SK-N-SH treated with all-trans-retinoic acid at 6 μM for 48 hours (cell line): ENCODE data around the gene UBASH3A.

Experiments used
- ATAC-seq: fragments of 200-7000 bp; cut with Tn5 transposase; 3 replicates; pipeline ENCODE4 v1.9.1; 2020; ENCODE audit warnings: mild to moderate bottlenecking, moderate library complexity
- ARNTL ChIP-seq: fragments of 450-650 bp; formaldehyde crosslinking; IDR thresholded peaks from 2 replicates; pipeline ENCODE4 v1.5.0; 2020; ENCODE audit warnings: low read depth, mild to moderate bottlenecking, moderate library complexity, borderline replicate concordance
- BACH2 ChIP-seq: fragments of 250-450 bp; sonication (Bioruptor Pico); IDR thresholded peaks from 2 replicates; pipeline ENCODE4 v1.9.0; 2021; ENCODE audit warnings: mild to moderate bottlenecking, borderline replicate concordance
- CREB5 ChIP-seq: fragments of 250-450 bp; sonication (Bioruptor Pico); IDR thresholded peaks from 2 replicates; pipeline ENCODE4 v1.5.1; 2020; ENCODE audit warnings: low read depth, mild to moderate bottlenecking, moderate library complexity
- CSDC2 ChIP-seq: fragments of 250-450 bp; sonication (Bioruptor Pico); IDR thresholded peaks from 2 replicates; pipeline ENCODE4 v1.5.0; 2020; ENCODE audit warnings: mild to moderate bottlenecking, moderate library complexity
- CSRNP3 ChIP-seq: fragments of 250-450 bp; sonication (Bioruptor Pico); IDR thresholded peaks from 2 replicates; pipeline ENCODE4 v1.5.1; 2021; ENCODE audit warnings: mild to moderate bottlenecking, moderate library complexity
- ESRRG ChIP-seq: fragments of 250-450 bp; sonication (Bioruptor Pico); IDR thresholded peaks from 2 replicates; pipeline ENCODE4 v1.6.1; 2021; ENCODE audit warnings: mild to moderate bottlenecking
- GLIS3 ChIP-seq: fragments of 250-450 bp; sonication (Bioruptor Pico); IDR thresholded peaks from 2 replicates; pipeline ENCODE4 v1.5.0; 2020; ENCODE audit warnings: mild to moderate bottlenecking, moderate library complexity
- ISL1 ChIP-seq: fragments of 250-450 bp; sonication (Bioruptor Pico); IDR thresholded peaks from 2 replicates; pipeline ENCODE4 v2.1.2; 2022; ENCODE audit warnings: mild to moderate bottlenecking, moderate library complexity
- OSR1 ChIP-seq: fragments of 250-450 bp; sonication (Bioruptor Pico); IDR thresholded peaks from 2 replicates; pipeline ENCODE4 v1.8.0; 2022; ENCODE audit warnings: moderate library complexity, mild to moderate bottlenecking, inconsistent platforms
- PATZ1 ChIP-seq: fragments of 250-450 bp; sonication (Bioruptor Pico); IDR thresholded peaks from 2 replicates; pipeline ENCODE4 v1.8.0; 2020; ENCODE audit warnings: mild to moderate bottlenecking, moderate library complexity, borderline replicate concordance
- POU6F1 ChIP-seq: fragments of 250-450 bp; sonication (Bioruptor Pico); IDR thresholded peaks from 2 replicates; pipeline ENCODE4 v1.8.0; 2021; ENCODE audit warnings: low read depth, mild to moderate bottlenecking, moderate library complexity, borderline replicate concordance
- PPARA ChIP-seq: fragments of 250-450 bp; sonication (Bioruptor Pico); IDR thresholded peaks from 2 replicates; pipeline ENCODE4 v1.5.0; 2020; ENCODE audit warnings: mild to moderate bottlenecking, borderline replicate concordance
- SNAI2 ChIP-seq: fragments of 250-450 bp; sonication (Bioruptor Pico); IDR thresholded peaks from 2 replicates; pipeline ENCODE4 v1.5.0; 2020; ENCODE audit warnings: mild to moderate bottlenecking, moderate library complexity
- TCF4 ChIP-seq: fragments of 250-450 bp; sonication (Bioruptor Pico); IDR thresholded peaks from 2 replicates; pipeline ENCODE4 v1.8.0; 2021; ENCODE audit warnings: mild to moderate bottlenecking, moderate library complexity, borderline replicate concordance
- TOX ChIP-seq: fragments of 250-450 bp; sonication (Bioruptor Pico); IDR thresholded peaks from 2 replicates; pipeline ENCODE4 v1.8.0; 2021; ENCODE audit warnings: mild to moderate bottlenecking, moderate library complexity, borderline replicate concordance
- ZC3H10 ChIP-seq: fragments of 250-450 bp; sonication (Bioruptor Pico); IDR thresholded peaks from 2 replicates; pipeline ENCODE4 v1.5.1; 2021; ENCODE audit warnings: mild to moderate bottlenecking, moderate library complexity
- ZFP3 ChIP-seq: fragments of 250-450 bp; sonication (Bioruptor Pico); IDR thresholded peaks from 2 replicates; pipeline ENCODE4 v1.5.0; 2020; ENCODE audit warnings: mild to moderate bottlenecking, moderate library complexity
- ZFP30 ChIP-seq: fragments of 450-650 bp; formaldehyde crosslinking; IDR thresholded peaks from 2 replicates; pipeline ENCODE4 v1.5.0; 2022; ENCODE audit warnings: mild to moderate bottlenecking, moderate library complexity
- ZNF565 ChIP-seq: fragments of 450-650 bp; formaldehyde crosslinking; conservative IDR thresholded peaks from 2 replicates; pipeline ENCODE4 v1.5.0; 2020; ENCODE audit warnings: low read depth, mild to moderate bottlenecking, moderate library complexity
- ZNF70 ChIP-seq: fragments of 450-650 bp; formaldehyde crosslinking; IDR thresholded peaks from 2 replicates; pipeline ENCODE4 v1.5.0; 2020; ENCODE audit warnings: mild to moderate bottlenecking, moderate library complexity
- ZNF8 ChIP-seq: fragments of 450-650 bp; formaldehyde crosslinking; IDR thresholded peaks from 2 replicates; pipeline ENCODE4 v1.5.0; 2020; ENCODE audit warnings: mild to moderate bottlenecking, moderate library complexity

The UBASH3A gene

GRCh38 chr21:42486072-42486471, 82.4 kb downstream of the UBASH3A start:
- TF ChIP-seq POU6F1 (CRISPR knock-in tag) = no peak
- TF ChIP-seq TCF4 (CRISPR knock-in tag) = no peak
- TF ChIP-seq OSR1 (CRISPR knock-in tag) = no peak
- no peak for TF ChIP-seq ZFP30 (CRISPR knock-in tag)
- no peak for TF ChIP-seq CREB5 (CRISPR knock-in tag)
- TF ChIP-seq ZNF70 (CRISPR knock-in tag) = no peak
- no peak for TF ChIP-seq CSDC2 (CRISPR knock-in tag)
- no peak for TF ChIP-seq BACH2
- TF ChIP-seq, all 23 proteins: peak for 0
- ATAC-seq = no peak

GRCh38 chr21:42486531-42486930, 82.8 kb downstream of the UBASH3A start:
- no peak for ATAC-seq
- TF ChIP-seq PPARA (no peak), ZNF70 (CRISPR knock-in tag) (no peak), ZFP3 (CRISPR knock-in tag) (no peak), ISL1 (no peak), ESRRG (CRISPR knock-in tag) (no peak), OSR1 (CRISPR knock-in tag) (no peak), SNAI2 (CRISPR knock-in tag) (no peak), ZC3H10 (CRISPR knock-in tag) (no peak), CSRNP3 (no peak), CREB5 (CRISPR knock-in tag) (no peak)

GRCh38 chr21:42489006-42489563, 85.4 kb downstream of the UBASH3A start:
- TF ChIP-seq PATZ1 (CRISPR knock-in tag) (no peak), PPARA (no peak), ZNF8 (CRISPR knock-in tag) (no peak), ZNF565 (CRISPR knock-in tag) (no peak), GLIS3 (CRISPR knock-in tag) (no peak), CSRNP3 (no peak), ARNTL (CRISPR knock-in tag) (no peak), OSR1 (CRISPR knock-in tag) (no peak), ESRRG (CRISPR knock-in tag) (no peak), ZFP30 (CRISPR knock-in tag) (no peak), CSDC2 (CRISPR knock-in tag) (no peak), SNAI2 (CRISPR knock-in tag) (no peak), ZC3H10 (CRISPR knock-in tag) (no peak), ISL1 (no peak), ZFP3 (CRISPR knock-in tag) (no peak), CREB5 (CRISPR knock-in tag) (no peak), TCF4 (CRISPR knock-in tag) (no peak), TOX (no peak), POU6F1 (CRISPR knock-in tag) (no peak)
- ATAC-seq = no peak
